Measurements from ENCODE around the gene PKP4.
"Not testable (repeated sequence)": the region's sequence is repeated elsewhere in the genome, so short reads cannot be mapped to it uniquely, and the experiment has no call there.

The PKP4 gene

GRCh38 chr2:158414538-158414937 is 42.2 kb upstream of the PKP4 start:
- Histone ChIP-seq H3K27me3 (replicated peaks in 2 of 5; ENCODE audit: control insufficient read depth in 4 of 5, insufficient read depth in 5 of 5, low read length in 4 of 5) (no peaks in the 10 kb centered on the region), H3K9me3 (ENCODE audit: control extremely low read depth in 1 of 5, control insufficient read depth in 4 of 5, insufficient read depth in 2 of 5, low read depth in 1 of 5, low read length in 4 of 5) (peaks cover 0 to 38% (median 3%) of the 10 kb centered on the region in 5 experiments), H3K4me3 (ENCODE audit: control insufficient read depth in 1 of 7, extremely low read depth in 1 of 7, insufficient read depth in 4 of 7, low read depth in 2 of 7, low read length in 6 of 7) (no peak overlapping the region), H3K36me3 (ENCODE audit: control insufficient read depth in 4 of 4, insufficient read depth in 4 of 4, low read length in 3 of 4) (no peaks in the 10 kb centered on the region), H3K4me1 (ENCODE audit: control extremely low read depth in 1 of 4, control insufficient read depth in 4 of 4, insufficient read depth in 4 of 4, low read length in 3 of 4) (no peaks in the 10 kb centered on the region), H3K27ac (ENCODE audit: insufficient read depth in 1 of 2, low read depth in 1 of 2, low read length in 2 of 2, poor library complexity in 1 of 2, severe bottlenecking in 2 of 2) (no peak overlapping the region)
- ChIA-PET CTCF (interaction anchor here (0.6 kb wide), 1 partner anchor 49 kb away, joined by 4 read pairs; no protein-coding TSS in a partner anchor), POLR2A (no interaction called here)
- no peak for DNase-seq
- no CpG with 5 or more reads among the region's 1 CpG for WGBS (ENCODE audit: insufficient coverage)

- H3K4me1 ChIP-seq (ENCODE audit: control extremely low read depth in 1 of 4, control insufficient read depth in 4 of 4, insufficient read depth in 4 of 4, low read length in 3 of 4), result no peaks in the 10 kb centered on the region
- H3K27ac ChIP-seq (ENCODE audit: insufficient read depth in 1 of 2, low read depth in 1 of 2, low read length in 2 of 2, poor library complexity in 1 of 2, severe bottlenecking in 2 of 2), result no peak overlapping the region
- ChIA-PET CTCF (no interaction called here), POLR2A (no interaction called here)
- H3K9me3 ChIP-seq (ENCODE audit: control extremely low read depth in 1 of 5, control insufficient read depth in 4 of 5, insufficient read depth in 2 of 5, low read depth in 1 of 5, low read length in 4 of 5), result peaks cover 2 to 11% (median 8%) of the 10 kb centered on the region in 5 experiments
- no peaks in the 10 kb centered on the region for H3K36me3 ChIP-seq (ENCODE audit: control insufficient read depth in 4 of 4, insufficient read depth in 4 of 4, low read length in 3 of 4)
- H3K4me3 ChIP-seq (ENCODE audit: control insufficient read depth in 1 of 7, extremely low read depth in 1 of 7, insufficient read depth in 4 of 7, low read depth in 2 of 7, low read length in 6 of 7), result no peak overlapping the region
- H3K27me3 ChIP-seq (replicated peaks in 2 of 5; ENCODE audit: control insufficient read depth in 4 of 5, insufficient read depth in 5 of 5, low read length in 4 of 5), result no peaks in the 10 kb centered on the region
- DNase-seq, result no peak
These were observed 24.6 kb upstream of the PKP4 start for GRCh38 chr2:158432117-158432516.

GRCh38 chr2:158433716-158434115 is 23.0 kb upstream of the PKP4 start:
- CTCF ChIA-PET; H3K4me1 ChIP-seq (ENCODE audit: control extremely low read depth in 1 of 4, control insufficient read depth in 4 of 4, insufficient read depth in 4 of 4, low read length in 3 of 4); DNase-seq; H3K4me3 ChIP-seq (ENCODE audit: control insufficient read depth in 1 of 7, extremely low read depth in 1 of 7, insufficient read depth in 4 of 7, low read depth in 2 of 7, low read length in 6 of 7); H3K36me3 ChIP-seq (ENCODE audit: control insufficient read depth in 4 of 4, insufficient read depth in 4 of 4, low read length in 3 of 4); H3K27ac ChIP-seq (ENCODE audit: insufficient read depth in 1 of 2, low read depth in 1 of 2, low read length in 2 of 2, poor library complexity in 1 of 2, severe bottlenecking in 2 of 2); H3K27me3 ChIP-seq (replicated peaks in 2 of 5; ENCODE audit: control insufficient read depth in 4 of 5, insufficient read depth in 5 of 5, low read length in 4 of 5); POLR2A ChIA-PET: not testable (repeated sequence)
- H3K9me3 ChIP-seq (ENCODE audit: control extremely low read depth in 1 of 5, control insufficient read depth in 4 of 5, insufficient read depth in 2 of 5, low read depth in 1 of 5, low read length in 4 of 5), result peaks cover 2 to 11% (median 8%) of the 10 kb centered on the region in 5 experiments
- 98% methylated on average over 13 of the region's 13 CpGs for WGBS (ENCODE audit: insufficient coverage)

GRCh38 chr2:158439062-158439461 is 17.7 kb upstream of the PKP4 start:
- H3K36me3 ChIP-seq (ENCODE audit: control insufficient read depth in 4 of 4, insufficient read depth in 4 of 4, low read length in 3 of 4); H3K4me3 ChIP-seq (ENCODE audit: control insufficient read depth in 1 of 7, extremely low read depth in 1 of 7, insufficient read depth in 4 of 7, low read depth in 2 of 7, low read length in 6 of 7); H3K9me3 ChIP-seq (ENCODE audit: control extremely low read depth in 1 of 5, control insufficient read depth in 4 of 5, insufficient read depth in 2 of 5, low read depth in 1 of 5, low read length in 4 of 5); CTCF ChIA-PET; H3K27me3 ChIP-seq (replicated peaks in 2 of 5; ENCODE audit: control insufficient read depth in 4 of 5, insufficient read depth in 5 of 5, low read length in 4 of 5); POLR2A ChIA-PET; DNase-seq; H3K27ac ChIP-seq (ENCODE audit: insufficient read depth in 1 of 2, low read depth in 1 of 2, low read length in 2 of 2, poor library complexity in 1 of 2, severe bottlenecking in 2 of 2); H3K4me1 ChIP-seq (ENCODE audit: control extremely low read depth in 1 of 4, control insufficient read depth in 4 of 4, insufficient read depth in 4 of 4, low read length in 3 of 4): not testable (repeated sequence)
- 100% methylated on average over 2 of the region's 4 CpGs for WGBS (ENCODE audit: insufficient coverage)

- Histone ChIP-seq H3K4me3 (ENCODE audit: control insufficient read depth in 1 of 7, extremely low read depth in 1 of 7, insufficient read depth in 4 of 7, low read depth in 2 of 7, low read length in 6 of 7) (no peak overlapping the region), H3K27me3 (replicated peaks in 2 of 5; ENCODE audit: control insufficient read depth in 4 of 5, insufficient read depth in 5 of 5, low read length in 4 of 5) (no peaks in the 10 kb centered on the region), H3K27ac (ENCODE audit: insufficient read depth in 1 of 2, low read depth in 1 of 2, low read length in 2 of 2, poor library complexity in 1 of 2, severe bottlenecking in 2 of 2) (no peak overlapping the region), H3K36me3 (ENCODE audit: control insufficient read depth in 4 of 4, insufficient read depth in 4 of 4, low read length in 3 of 4) (no peaks in the 10 kb centered on the region), H3K9me3 (ENCODE audit: control extremely low read depth in 1 of 5, control insufficient read depth in 4 of 5, insufficient read depth in 2 of 5, low read depth in 1 of 5, low read length in 4 of 5) (peaks cover 0 to 2% (median 0%) of the 10 kb centered on the region in 5 experiments), H3K4me1 (ENCODE audit: control extremely low read depth in 1 of 4, control insufficient read depth in 4 of 4, insufficient read depth in 4 of 4, low read length in 3 of 4) (no peaks in the 10 kb centered on the region)
- no peak for DNase-seq
- POLR2A ChIA-PET, result no interaction called here
- CTCF ChIA-PET, result interaction anchor here (1.1 to 2.1 kb wide), 2 partner anchors 13 to 95 kb away, joined by 3 to 6 read pairs; partner anchors contain the start of genes CCDC148 and PKP4
- no CpG with 5 or more reads among the region's 1 CpG for WGBS (ENCODE audit: insufficient coverage)
These were observed 13.1 kb upstream of the PKP4 start for GRCh38 chr2:158443606-158444005.

GRCh38 chr2:158457092-158457825 is 507 bp downstream of the PKP4 start:
- DNase-seq, result peak; percentile 66 to 86 (median 75)
- no peaks in the 10 kb centered on the region for H3K36me3 ChIP-seq (ENCODE audit: control insufficient read depth in 4 of 4, insufficient read depth in 4 of 4, low read length in 3 of 4)
- peaks cover 0 to 4% (median 0%) of the 10 kb centered on the region in 5 experiments for H3K27me3 ChIP-seq (replicated peaks in 2 of 5; ENCODE audit: control insufficient read depth in 4 of 5, insufficient read depth in 5 of 5, low read length in 4 of 5)
- H3K4me3 ChIP-seq (ENCODE audit: control insufficient read depth in 1 of 7, extremely low read depth in 1 of 7, insufficient read depth in 4 of 7, low read depth in 2 of 7, low read length in 6 of 7), result peak overlapping the region; percentile 76 to 92 (median 83)
- peaks cover 10 to 33% (median 19%) of the 10 kb centered on the region in 4 experiments for H3K4me1 ChIP-seq (ENCODE audit: control extremely low read depth in 1 of 4, control insufficient read depth in 4 of 4, insufficient read depth in 4 of 4, low read length in 3 of 4)
- ChIA-PET POLR2A (interaction anchor here (0.7 kb wide), 1 partner anchor 156 kb away, joined by 3 read pairs; no protein-coding TSS in a partner anchor), CTCF (interaction anchor here (0.7 to 3.5 kb wide), 10 partner anchors 10 to 677 kb away, joined by 3 to 19 read pairs (median 4); no protein-coding TSS in a partner anchor)
- peak overlapping the region; percentile 29 to 79 for H3K27ac ChIP-seq (ENCODE audit: insufficient read depth in 1 of 2, low read depth in 1 of 2, low read length in 2 of 2, poor library complexity in 1 of 2, severe bottlenecking in 2 of 2)
- WGBS (ENCODE audit: insufficient coverage), result 0% methylated on average over 74 of the region's 84 CpGs
- no peaks in the 10 kb centered on the region for H3K9me3 ChIP-seq (ENCODE audit: control extremely low read depth in 1 of 5, control insufficient read depth in 4 of 5, insufficient read depth in 2 of 5, low read depth in 1 of 5, low read length in 4 of 5)
